Panc1 (cell line): ENCODE data around the gene LDLRAD4. TPM values are rescaled to one million over a fixed set of nuclear protein-coding genes. Genes with fewer than 3 reads are reported as not detected.

Source experiments
- ATAC-seq: fragments of 200-7000 bp; cut with Tn5 transposase; 2 replicates; pipeline ENCODE4 v1.9.1; 2020; ENCODE audit warnings: mild to moderate bottlenecking, moderate library complexity
- BruUV-seq: library from RNA; stranded (reverse); fragments of 400-500 nt; replicated peaks from 2 replicates; lab custom pipeline; 2021; lab: Mats Ljungman, UMichigan
- CTCF ChIA-PET: fragments of 300-600 bp; sonication (Branson Sonifier 250); formaldehyde crosslinking; loops from one replicate; lab custom pipeline; 2022; ENCODE audit warnings: antibody characterized with exemption; lab: Charles Lee
- POLR2A ChIA-PET: fragments of 300-600 bp; sonication (Branson Sonifier 250); formaldehyde crosslinking; loops from one replicate; lab custom pipeline; 2022; ENCODE audit warnings: antibody characterized with exemption; lab: Charles Lee
- DNase-seq: peaks from one replicate; pipeline ENCODE4 v3.0.0-alpha.2; 2010; ENCODE audit warnings: low read depth, low spot score
- H3K27ac ChIP-seq: 2 replicates; pipeline ENCODE4 v1.5.1; 2011; ENCODE audit warnings: mild to moderate bottlenecking, low read length, inconsistent platforms
- H3K27me3 ChIP-seq: fragments of 200-500 bp; sonication (Bioruptor generic); 2 replicates; pipeline ENCODE4 v1.6.0; 2014; ENCODE audit warnings: low read length, inconsistent platforms; ENCODE audit not compliant: control insufficient read depth, insufficient read depth
- H3K36me3 ChIP-seq: fragments of 200-500 bp; sonication (Bioruptor generic); 2 replicates; pipeline ENCODE4 v1.5.1; 2014; ENCODE audit warnings: inconsistent platforms, mild to moderate bottlenecking, low read length, moderate library complexity; ENCODE audit not compliant: control insufficient read depth, insufficient read depth
- H3K4me1 ChIP-seq: 2 replicates; pipeline ENCODE4 v1.5.1; 2011; ENCODE audit warnings: inconsistent platforms, mild to moderate bottlenecking, low read length, moderate library complexity; ENCODE audit not compliant: control insufficient read depth, insufficient read depth
- H3K4me3 ChIP-seq, 2 experiments: 2 replicates each; pipeline ENCODE4 v1.5.1; 2011 to 2012; ENCODE audit warnings: low read depth in 2 of 2, low read length in 2 of 2, mild to moderate bottlenecking in 2 of 2, inconsistent platforms in 1 of 2, moderate library complexity in 1 of 2
- H3K9me3 ChIP-seq: fragments of 200-500 bp; sonication (Bioruptor generic); 2 replicates; pipeline ENCODE4 v1.5.1; 2014; ENCODE audit warnings: low read depth, mild to moderate bottlenecking, inconsistent platforms, low read length, moderate library complexity; ENCODE audit not compliant: control insufficient read depth, insufficient read depth
- CTCF ChIP-seq: fragments of 450-650 bp; IDR thresholded peaks from 2 replicates; pipeline ENCODE4 v1.5.1; 2017; ENCODE audit warnings: mild to moderate bottlenecking
- POLR2AphosphoS5 ChIP-seq: IDR thresholded peaks from 2 replicates; pipeline ENCODE4 v1.6.1; 2012; ENCODE audit warnings: mild to moderate bottlenecking, low read depth, low read length, moderate library complexity
- REST ChIP-seq, 2 experiments: IDR thresholded peaks; 2 replicates each; pipeline ENCODE4 v1.6.1; 2011 to 2012; ENCODE audit warnings: low read depth in 2 of 2, control low read depth in 1 of 2, low read length in 1 of 2, mild to moderate bottlenecking in 1 of 2, moderate library complexity in 1 of 2; ENCODE audit not compliant: insufficient read depth in 1 of 2
- SIN3A ChIP-seq: IDR thresholded peaks from 2 replicates; pipeline ENCODE4 v1.6.1; 2012; ENCODE audit warnings: low read depth, mild to moderate bottlenecking, low read length, moderate library complexity, borderline replicate concordance; ENCODE audit not compliant: insufficient read depth
- TCF7L2 ChIP-seq: IDR thresholded peaks from 2 replicates; pipeline ENCODE4 v1.6.1; 2011; ENCODE audit warnings: mild to moderate bottlenecking, low read depth, low read length, inconsistent platforms
- in situ Hi-C: cut with HindIII; loops from 2 replicates; pipeline ENCODE4 v1.10.0; 2016; ENCODE audit warnings: low sequenced_read_pairs, low pct_unique_long_range_greater_than_20kb
- intact Hi-C: fragments of 100-400 bp; cut with micrococcal nuclease; formaldehyde crosslinking; loops from one replicate; pipeline ENCODE4 v1.10.0; 2022; ENCODE audit not compliant: unreplicated experiment
- total RNA-seq: library from RNA; stranded (reverse); gene quantifications from one replicate; pipeline ENCODE4 v1.2.1, GENCODE V29; 2021; ENCODE audit not compliant: unreplicated experiment

Gene LDLRAD4
- total RNA-seq, 1 experiment from 2014 or later, result 0.28 TPM

DNA sequence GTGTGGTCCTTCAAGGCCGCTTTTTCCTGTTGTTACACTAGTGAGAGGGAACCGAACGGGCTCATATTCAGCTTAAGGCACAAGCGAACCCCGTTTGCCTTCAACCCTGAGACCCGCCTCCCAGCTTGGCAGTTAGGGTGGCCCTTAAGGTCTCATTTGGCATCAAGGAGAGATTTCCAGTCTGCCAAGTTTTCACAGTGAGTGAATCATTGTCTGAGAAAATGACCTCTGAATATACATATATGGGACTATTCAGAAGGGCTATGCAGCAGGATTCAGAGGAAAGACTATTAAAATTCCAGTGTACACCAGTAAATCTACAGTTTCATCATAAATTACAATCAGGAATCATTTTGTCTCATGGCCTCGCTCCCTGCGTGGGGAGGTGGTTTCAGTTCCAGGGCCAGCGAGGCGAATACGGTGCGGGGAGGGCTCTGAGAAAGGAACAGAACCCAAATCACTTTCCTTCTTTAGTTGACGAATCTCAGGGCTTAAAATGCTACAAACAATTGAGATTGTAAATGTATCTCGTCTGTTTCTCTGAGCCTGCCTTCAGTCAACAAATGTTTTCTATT lies 276.4 kb downstream of the LDLRAD4 start:
- CTCF ChIA-PET, result no interaction called here
- no peak overlapping the region for H3K4me3 ChIP-seq
- DNase-seq (no peak), ATAC-seq (no peak)
- intact Hi-C loops, result no loop called here
- no peaks in the 10 kb centered on the region for H3K4me1 ChIP-seq
- no peaks in the 10 kb centered on the region; the same call in 1 of the 2 replicates for H3K36me3 ChIP-seq
- TF ChIP-seq REST (IDR thresholded peaks at IDR 0.05; ENCODE audit: insufficient read depth in 1 of 2, low read depth in 2 of 2, low read length in 1 of 2), result no peak
- TF ChIP-seq SIN3A, result no peak
- no peak for TF ChIP-seq CTCF
- no peak for TF ChIP-seq POLR2AphosphoS5
- TF ChIP-seq TCF7L2, result no peak
- no peaks in the 10 kb centered on the region for H3K9me3 ChIP-seq
- POLR2A ChIA-PET, result no interaction called here
- no TSS peak for BruUV-seq
- in situ Hi-C loops, result no loop called here
- H3K27ac ChIP-seq, result no peak overlapping the region
- H3K27me3 ChIP-seq, result no peaks in the 10 kb centered on the region

GRCh38 chr18:13495961-13496360 lies 277.4 kb downstream of the LDLRAD4 start:
- ATAC-seq, result no peak
- CTCF ChIA-PET, result no interaction called here

More at GRCh38 chr18:13495961-13496360, 277.4 kb downstream of the LDLRAD4 start:
- H3K9me3 ChIP-seq, result no peaks in the 10 kb centered on the region
- no peak overlapping the region for H3K27ac ChIP-seq
- H3K4me3 ChIP-seq, result no peak overlapping the region
- no peak for TF ChIP-seq TCF7L2
- TF ChIP-seq SIN3A, result no peak
- TF ChIP-seq POLR2AphosphoS5, result no peak
- TF ChIP-seq REST (IDR thresholded peaks at IDR 0.05; ENCODE audit: insufficient read depth in 1 of 2, low read depth in 2 of 2, low read length in 1 of 2), result no peak
- no peak for TF ChIP-seq CTCF
- POLR2A ChIA-PET, result no interaction called here
- H3K36me3 ChIP-seq, result no peaks in the 10 kb centered on the region
- peaks cover 3% of the 10 kb centered on the region for H3K27me3 ChIP-seq
- no TSS peak for BruUV-seq
- no peaks in the 10 kb centered on the region for H3K4me1 ChIP-seq
- in situ Hi-C loops (no loop called here), intact Hi-C loops (no loop called here)
- DNase-seq, result no peak
